ENCODE results near the gene RARRES2.

- TF ChIP-seq BCL6 (CRISPR knock-in tag; IDR thresholded peaks at IDR 0.05) (no peak), POLR2A (IDR thresholded peaks at IDR 0.05; ENCODE audit: insufficient read depth in 1 of 2, low read depth in 2 of 2, low read length in 2 of 2) (no peak), ZNF512 (CRISPR knock-in tag; IDR thresholded peaks at IDR 0.05) (no peak), ZZZ3 (CRISPR knock-in tag; IDR thresholded peaks at IDR 0.05; ENCODE audit: borderline replicate concordance) (no peak), ZNF501 (CRISPR knock-in tag; IDR thresholded peaks at IDR 0.05) (no peak), FOXA3 (CRISPR knock-in tag; IDR thresholded peaks at IDR 0.05) (no peak)
- TF ChIP-seq, protein P1, sequence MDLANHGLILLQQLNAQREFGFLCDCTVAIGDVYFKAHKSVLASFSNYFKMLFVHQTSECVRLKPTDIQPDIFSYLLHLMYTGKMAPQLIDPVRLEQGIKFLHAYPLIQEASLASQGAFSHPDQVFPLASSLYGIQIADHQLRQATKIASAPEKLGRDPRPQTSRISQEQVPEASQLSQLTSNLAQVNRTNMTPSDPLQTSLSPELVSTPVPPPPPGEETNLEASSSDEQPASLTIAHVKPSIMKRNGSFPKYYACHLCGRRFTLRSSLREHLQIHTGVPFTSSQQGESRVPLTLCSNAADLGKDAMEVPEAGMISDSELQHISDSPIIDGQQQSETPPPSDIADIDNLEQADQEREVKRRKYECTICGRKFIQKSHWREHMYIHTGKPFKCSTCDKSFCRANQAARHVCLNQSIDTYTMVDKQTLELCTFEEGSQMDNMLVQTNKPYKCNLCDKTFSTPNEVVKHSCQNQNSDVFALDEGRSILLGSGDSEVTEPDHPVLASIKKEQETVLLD (CRISPR knock-in tag; IDR thresholded peaks at IDR 0.05; ENCODE audit: low read depth) = no peak
These were observed 16.3 kb downstream of the RARRES2 start for GRCh38 chr7:150325110-150325611.

All from HepG2 (cell line).